Progenitor cell of endocrine pancreas (in vitro differentiated cells): Measurements from ENCODE around the gene TPP1. TPM values are rescaled to one million over a fixed set of nuclear protein-coding genes. Genes with fewer than 3 reads are reported as not detected.

Source experiments
- DNase-seq: peaks from one replicate; pipeline ENCODE4 v3.0.0; 2021; ENCODE audit warnings: low spot score; ENCODE audit not compliant: unreplicated experiment
- H3K27ac Mint-ChIP-seq: 2 replicates; pipeline ENCODE4 v1.8.0; 2021; ENCODE audit warnings: mild to moderate bottlenecking, moderate library complexity, mixed read lengths
- H3K27me3 Mint-ChIP-seq: 2 replicates; pipeline ENCODE4 v1.8.0; 2021; ENCODE audit warnings: mixed read lengths
- H3K36me3 Mint-ChIP-seq: 2 replicates; pipeline ENCODE4 v1.8.0; 2022; ENCODE audit warnings: mixed read lengths; ENCODE audit not compliant: insufficient read depth
- H3K4me1 Mint-ChIP-seq: 2 replicates; pipeline ENCODE4 v1.8.0; 2021; ENCODE audit warnings: low read depth, mixed read lengths
- H3K4me3 Mint-ChIP-seq: 2 replicates; pipeline ENCODE4 v1.8.0; 2021; ENCODE audit warnings: low read depth, mild to moderate bottlenecking, moderate library complexity, mixed read lengths
- H3K9me3 Mint-ChIP-seq: 2 replicates; pipeline ENCODE4 v1.8.0; 2021; ENCODE audit warnings: low read depth, mixed read lengths
- total RNA-seq: library from RNA; stranded (reverse); gene quantifications from 2 replicates; pipeline ENCODE4 v1.2.1, GENCODE V29; 2021
- TF ChIP-seq, protein P1 (sequence below): fragments of 200-600 bp; sonication (generic); IDR thresholded peaks from one replicate; pipeline ENCODE4 v1.5.0; 2021; ENCODE audit warnings: antibody characterized with exemption, mild to moderate bottlenecking; ENCODE audit not compliant: unreplicated experiment

TPP1 gene
- total RNA-seq, 1 donor from 2014 or later = 59.9 TPM

- Mint-ChIP-seq H3K36me3 (no peaks in the 10 kb centered on the region), H3K9me3 (no peaks in the 10 kb centered on the region), H3K4me1 (no peaks in the 10 kb centered on the region), H3K27ac (no peak overlapping the region), H3K27me3 (no peaks in the 10 kb centered on the region), H3K4me3 (no peak overlapping the region)
- TF ChIP-seq, protein P1, sequence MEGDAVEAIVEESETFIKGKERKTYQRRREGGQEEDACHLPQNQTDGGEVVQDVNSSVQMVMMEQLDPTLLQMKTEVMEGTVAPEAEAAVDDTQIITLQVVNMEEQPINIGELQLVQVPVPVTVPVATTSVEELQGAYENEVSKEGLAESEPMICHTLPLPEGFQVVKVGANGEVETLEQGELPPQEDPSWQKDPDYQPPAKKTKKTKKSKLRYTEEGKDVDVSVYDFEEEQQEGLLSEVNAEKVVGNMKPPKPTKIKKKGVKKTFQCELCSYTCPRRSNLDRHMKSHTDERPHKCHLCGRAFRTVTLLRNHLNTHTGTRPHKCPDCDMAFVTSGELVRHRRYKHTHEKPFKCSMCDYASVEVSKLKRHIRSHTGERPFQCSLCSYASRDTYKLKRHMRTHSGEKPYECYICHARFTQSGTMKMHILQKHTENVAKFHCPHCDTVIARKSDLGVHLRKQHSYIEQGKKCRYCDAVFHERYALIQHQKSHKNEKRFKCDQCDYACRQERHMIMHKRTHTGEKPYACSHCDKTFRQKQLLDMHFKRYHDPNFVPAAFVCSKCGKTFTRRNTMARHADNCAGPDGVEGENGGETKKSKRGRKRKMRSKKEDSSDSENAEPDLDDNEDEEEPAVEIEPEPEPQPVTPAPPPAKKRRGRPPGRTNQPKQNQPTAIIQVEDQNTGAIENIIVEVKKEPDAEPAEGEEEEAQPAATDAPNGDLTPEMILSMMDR = no peak
- no peak for DNase-seq
Observed at GRCh38 chr11:6574816-6575715, 44.2 kb downstream of the TPP1 start.

DNA sequence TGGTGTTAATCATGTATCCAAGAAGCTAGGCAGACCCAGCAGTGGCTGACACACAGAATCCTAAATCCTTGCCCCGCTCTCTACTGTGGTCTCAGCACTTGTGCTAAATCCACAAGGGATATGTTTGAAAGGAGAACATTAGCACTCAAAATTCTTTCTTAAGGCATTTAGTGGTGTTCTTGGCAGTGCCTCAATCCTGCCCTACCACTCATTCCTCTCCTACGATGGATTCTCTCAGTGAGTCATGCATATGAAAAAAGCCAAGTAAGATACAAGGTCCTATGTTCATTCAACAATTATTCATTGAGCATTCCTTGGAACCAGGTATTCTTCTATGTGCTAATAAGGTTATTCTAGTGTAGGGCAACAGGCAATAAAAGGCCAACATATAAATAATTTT is 47.0 kb downstream of the TPP1 start:
- no peaks in the 10 kb centered on the region for H3K9me3 Mint-ChIP-seq
- H3K27ac Mint-ChIP-seq = peak overlapping the region; percentile 17
- H3K4me1 Mint-ChIP-seq = no peaks in the 10 kb centered on the region
- TF ChIP-seq, protein P1 = no peak
- H3K27me3 Mint-ChIP-seq = no peaks in the 10 kb centered on the region
- H3K36me3 Mint-ChIP-seq = peaks cover 3% of the 10 kb centered on the region
- no peak overlapping the region for H3K4me3 Mint-ChIP-seq
- no peak for DNase-seq

- no peak overlapping the region for H3K27ac Mint-ChIP-seq
Observed at GRCh38 chr11:6571434-6572008, 47.7 kb downstream of the TPP1 start.

GRCh38 chr11:6570691-6571427 is 48.4 kb downstream of the TPP1 start:
- no peaks in the 10 kb centered on the region for H3K27me3 Mint-ChIP-seq
- H3K9me3 Mint-ChIP-seq = no peaks in the 10 kb centered on the region
- H3K4me3 Mint-ChIP-seq = no peak overlapping the region
- no peak overlapping the region for H3K27ac Mint-ChIP-seq
- H3K4me1 Mint-ChIP-seq = no peaks in the 10 kb centered on the region
- no peak for DNase-seq
- TF ChIP-seq, protein P1 = no peak
- H3K36me3 Mint-ChIP-seq = peaks cover 3% of the 10 kb centered on the region

More at GRCh38 chr11:6571434-6572008, 47.7 kb downstream of the TPP1 start:
- no peak for DNase-seq
- Mint-ChIP-seq H3K27me3 (no peaks in the 10 kb centered on the region), H3K4me3 (no peak overlapping the region), H3K36me3 (peaks cover 3% of the 10 kb centered on the region), H3K9me3 (no peaks in the 10 kb centered on the region), H3K4me1 (no peaks in the 10 kb centered on the region)
- TF ChIP-seq, protein P1 = no peak

DNA sequence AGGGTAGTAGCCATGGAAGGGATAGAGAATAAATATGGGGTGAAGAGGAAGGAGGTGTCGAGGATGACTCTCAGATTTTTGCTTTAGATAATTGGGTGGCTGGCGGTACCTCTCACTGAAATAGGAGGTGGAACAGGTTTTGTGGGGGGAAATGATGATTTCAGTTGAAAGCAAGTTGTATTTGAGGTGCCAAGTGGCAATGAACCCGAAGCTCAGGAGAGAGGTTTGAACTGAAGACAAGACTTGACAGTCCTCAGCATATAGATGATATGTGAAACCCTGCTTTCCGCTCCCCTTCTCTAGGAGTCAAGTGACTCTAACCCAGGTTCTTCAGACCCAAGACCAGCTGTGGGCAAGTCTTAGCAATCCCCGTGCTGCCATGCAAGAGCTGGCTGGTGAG is 49.5 kb downstream of the TPP1 start:
- Mint-ChIP-seq H3K27me3 (no peaks in the 10 kb centered on the region), H3K4me1 (no peaks in the 10 kb centered on the region), H3K4me3 (no peak overlapping the region), H3K9me3 (no peaks in the 10 kb centered on the region), H3K36me3 (peaks cover 3% of the 10 kb centered on the region), H3K27ac (no peak overlapping the region)
- no peak for DNase-seq
- TF ChIP-seq, protein P1 = no peak
